Right atrium auricular region (tissue), 2 donors: ENCODE measurements around the gene OR6N1. TPM values are rescaled to one million over a fixed set of nuclear protein-coding genes. Genes with fewer than 3 reads are reported as not detected.

ENCODE experiments used
- DNase-seq: peaks from one replicate; pipeline ENCODE4 v3.0.0-alpha.2; 2019; ENCODE audit warnings: low spot score
- H3K27ac ChIP-seq, 2 donors: fragments of 200-600 bp; sonication (generic); 1 replicate in 1 of 2; 2 replicates in 1 of 2; pipeline ENCODE4 v1.5.1; 2016 to 2019
- H3K27me3 ChIP-seq, 2 donors: fragments of 200-600 bp; sonication (generic); one replicate each; pipeline versions ENCODE4 v1.5.1 to v1.6.0; 2017 to 2019
- H3K36me3 ChIP-seq: fragments of 200-600 bp; sonication (generic); one replicate; pipeline ENCODE4 v1.5.1; 2016
- H3K4me1 ChIP-seq, 2 donors: fragments of 200-600 bp; sonication (generic); one replicate each; pipeline versions ENCODE4 v1.5.1 to v1.6.0; 2017 to 2019
- H3K4me3 ChIP-seq, 2 donors: fragments of 200-600 bp; sonication (generic); 1 replicate in 1 of 2; 2 replicates in 1 of 2; pipeline ENCODE4 v1.5.1; 2017 to 2019; ENCODE audit warnings: mild to moderate bottlenecking in 1 of 2, moderate library complexity in 1 of 2
- H3K9me3 ChIP-seq, 2 donors: fragments of 200-600 bp; sonication (generic); one replicate each; pipeline ENCODE4 v1.5.1; 2019
- CTCF ChIP-seq, 2 donors: fragments of 200-600 bp; sonication (generic); IDR thresholded peaks; one replicate each; pipeline ENCODE4 v1.5.1; 2019; ENCODE audit warnings: antibody characterized with exemption in 2 of 2
- total RNA-seq, 2 donors: library from RNA; depleted of rRNA; stranded (reverse); fragments of >200 nt; gene quantifications; one replicate each; pipeline ENCODE4 v1.1.0, GENCODE V29; 2016

OR6N1 gene
- total RNA-seq, 2 donors from 2014 or later, result not detected

- Histone ChIP-seq H3K36me3 (no peaks in the 10 kb centered on the region), H3K27me3 (no peaks in the 10 kb centered on the region), H3K4me3 (no peak overlapping the region), H3K27ac (no peak overlapping the region), H3K4me1 (no peaks in the 10 kb centered on the region), H3K9me3 (no peaks in the 10 kb centered on the region)
- no peak for TF ChIP-seq CTCF (IDR thresholded peaks at IDR 0.05)
- DNase-seq, result no peak
Observed at GRCh38 chr1:158719664-158720063, 52.3 kb downstream of the OR6N1 start.

GRCh38 chr1:158717344-158717743, 54.7 kb downstream of the OR6N1 start:
- Histone ChIP-seq H3K4me3 (no peak overlapping the region), H3K4me1 (no peaks in the 10 kb centered on the region), H3K9me3 (no peaks in the 10 kb centered on the region), H3K27me3 (no peaks in the 10 kb centered on the region), H3K36me3 (no peaks in the 10 kb centered on the region), H3K27ac (no peak overlapping the region)
- TF ChIP-seq CTCF (IDR thresholded peaks at IDR 0.05), result no peak
- no peak for DNase-seq

GRCh38 chr1:158716335-158716734, 55.7 kb downstream of the OR6N1 start:
- TF ChIP-seq CTCF (IDR thresholded peaks at IDR 0.05), result no peak
- DNase-seq, result no peak
- Histone ChIP-seq H3K27me3 (no peaks in the 10 kb centered on the region), H3K4me3 (no peak overlapping the region), H3K4me1 (no peaks in the 10 kb centered on the region), H3K27ac (no peak overlapping the region), H3K36me3 (no peaks in the 10 kb centered on the region), H3K9me3 (no peaks in the 10 kb centered on the region)

- DNase-seq, result no peak
- H3K36me3 ChIP-seq, result no peaks in the 10 kb centered on the region
- TF ChIP-seq CTCF (IDR thresholded peaks at IDR 0.05), result no peak
- no peak overlapping the region for H3K27ac ChIP-seq
- H3K4me1 ChIP-seq, result no peaks in the 10 kb centered on the region
- H3K4me3 ChIP-seq, result no peak overlapping the region
- H3K27me3 ChIP-seq, result no peaks in the 10 kb centered on the region
- H3K9me3 ChIP-seq, result no peaks in the 10 kb centered on the region
Observed at GRCh38 chr1:158714754-158715153, 57.2 kb downstream of the OR6N1 start.

Other genes starting within 250 kb of the OR6N1 start
- not detected for gene OR6Y1, start 217.8 kb downstream of the OR6N1 start, total RNA-seq
- gene OR6P1, start 201.6 kb downstream of the OR6N1 start, total RNA-seq, result not detected
- gene OR10X1, start 192.3 kb downstream of the OR6N1 start, total RNA-seq, result not detected
- gene OR10Z1, start 166.9 kb downstream of the OR6N1 start, total RNA-seq, result not detected
- under 1 TPM in 1 of 2 donors, not detected in 1; 0.16 TPM for gene SPTA1, start 85.5 kb downstream of the OR6N1 start, total RNA-seq
- gene OR6K2, start 71.5 kb downstream of the OR6N1 start, total RNA-seq, result not detected
- gene OR6K3, start 51.5 kb downstream of the OR6N1 start, total RNA-seq, result not detected
- gene OR6K6, start 17.5 kb downstream of the OR6N1 start, total RNA-seq, result not detected
- not detected for gene OR6N2, start 9.0 kb upstream of the OR6N1 start, total RNA-seq
- 1 to 10 TPM; 2.3 to 5.9 TPM for gene MNDA, start 59.2 kb upstream of the OR6N1 start, total RNA-seq
- gene PYHIN1, start 159.4 kb upstream of the OR6N1 start, total RNA-seq, result under 1 TPM in 1 of 2 donors, not detected in 1; 0.63 TPM
- gene IFI16, start 237.7 kb upstream of the OR6N1 start, total RNA-seq, result 10 to 100 TPM; 31.1 to 41.2 TPM